HG02870 (cell line): Measurements from ENCODE around the gene ACP7.
"Not testable (repeated sequence)": the region's sequence is repeated elsewhere in the genome, so short reads cannot be mapped to it uniquely, and the experiment has no call there.

ENCODE experiments used
- ATAC-seq: cut with Tn5 transposase; IDR thresholded peaks from one replicate; pipeline ENCODE4 v1.9.1; 2021; ENCODE audit warnings: mild to moderate bottlenecking, moderate library complexity; ENCODE audit not compliant: unreplicated experiment

Gene ACP7, protein sequence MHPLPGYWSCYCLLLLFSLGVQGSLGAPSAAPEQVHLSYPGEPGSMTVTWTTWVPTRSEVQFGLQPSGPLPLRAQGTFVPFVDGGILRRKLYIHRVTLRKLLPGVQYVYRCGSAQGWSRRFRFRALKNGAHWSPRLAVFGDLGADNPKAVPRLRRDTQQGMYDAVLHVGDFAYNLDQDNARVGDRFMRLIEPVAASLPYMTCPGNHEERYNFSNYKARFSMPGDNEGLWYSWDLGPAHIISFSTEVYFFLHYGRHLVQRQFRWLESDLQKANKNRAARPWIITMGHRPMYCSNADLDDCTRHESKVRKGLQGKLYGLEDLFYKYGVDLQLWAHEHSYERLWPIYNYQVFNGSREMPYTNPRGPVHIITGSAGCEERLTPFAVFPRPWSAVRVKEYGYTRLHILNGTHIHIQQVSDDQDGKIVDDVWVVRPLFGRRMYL

DNA sequence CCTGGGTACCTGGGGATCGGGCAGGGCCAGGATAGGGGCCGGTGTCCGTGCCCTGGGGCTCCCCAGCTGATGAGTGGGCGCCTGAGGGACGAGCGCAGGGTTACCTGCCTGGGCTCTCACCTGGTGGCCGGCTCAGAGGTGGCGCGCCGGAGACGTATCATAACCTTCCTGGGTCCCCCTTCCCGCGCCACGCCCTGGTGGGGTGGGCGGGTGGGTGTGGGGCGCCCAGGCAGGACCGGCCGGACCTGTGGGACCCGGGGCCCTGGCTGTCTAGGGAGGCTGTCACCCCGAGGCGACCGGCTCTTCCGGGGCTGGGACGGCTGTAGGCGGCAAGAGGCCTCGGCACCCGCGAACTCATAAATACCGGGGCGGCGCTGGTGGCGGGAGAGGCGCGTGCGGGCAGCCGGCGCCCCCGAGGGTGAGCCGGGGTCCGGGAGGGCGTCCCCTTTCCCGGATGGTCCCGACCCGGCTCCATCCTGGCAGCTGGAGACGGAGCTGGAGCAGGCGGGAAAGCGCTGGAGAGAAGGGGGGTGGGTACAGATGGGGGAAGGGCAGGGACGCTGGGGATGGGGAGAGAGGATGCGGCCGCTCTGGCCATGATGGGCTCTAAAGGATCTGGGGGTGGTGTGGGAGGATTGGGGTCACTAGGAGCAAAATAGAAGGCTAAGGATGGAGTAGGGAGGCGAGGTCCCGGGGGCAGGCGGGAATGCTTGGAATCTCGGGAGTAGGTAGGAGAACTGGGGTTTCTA is at the start of gene ACP7:
Gene ACP7, plus strand, starts transcription at position 386 of the 749 bp plus-strand sequence. CDS start 902 bp downstream, outside the sequence.
- no peak for ATAC-seq

DNA sequence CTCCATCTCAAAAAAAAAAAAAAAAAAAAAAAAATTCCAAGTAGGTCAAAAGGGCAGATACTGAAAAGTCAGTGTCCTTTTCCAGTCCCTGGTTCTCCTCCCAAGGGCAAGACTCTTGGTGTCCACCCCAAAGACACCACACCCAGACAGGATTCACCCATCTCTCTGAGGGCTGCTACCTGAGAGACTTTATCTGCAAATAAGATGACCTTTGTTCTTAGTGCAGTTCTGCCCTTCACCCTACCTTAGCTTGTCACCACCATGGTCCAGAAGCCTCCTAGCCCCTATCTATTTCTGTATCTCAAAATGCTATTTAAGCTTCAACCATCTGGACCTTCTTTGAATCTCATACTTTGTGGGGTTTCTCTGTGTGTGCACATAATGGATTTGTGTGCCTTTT is 47.6 kb upstream of the ACP7 start:
- ATAC-seq, result no peak

DNA sequence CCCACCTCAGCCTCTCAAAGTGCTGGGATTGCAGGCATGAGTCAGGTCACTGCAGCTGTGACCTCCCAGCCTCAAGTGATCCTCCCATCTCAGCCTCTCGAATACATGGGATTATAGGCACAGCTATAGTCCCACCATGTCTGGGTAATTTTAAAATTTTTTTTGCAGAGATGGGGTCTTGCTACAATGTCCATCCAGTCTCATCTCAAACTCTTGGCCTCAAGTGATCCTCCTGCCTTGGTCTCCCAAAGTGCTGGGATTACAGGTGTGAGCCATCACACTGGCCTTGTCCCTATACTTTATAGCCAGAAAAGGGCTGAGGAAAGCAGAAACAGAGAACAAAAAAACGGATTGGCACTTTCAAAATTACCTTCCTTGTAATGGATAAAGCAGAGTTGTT is 47.0 kb upstream of the ACP7 start:
- no peak for ATAC-seq

DNA sequence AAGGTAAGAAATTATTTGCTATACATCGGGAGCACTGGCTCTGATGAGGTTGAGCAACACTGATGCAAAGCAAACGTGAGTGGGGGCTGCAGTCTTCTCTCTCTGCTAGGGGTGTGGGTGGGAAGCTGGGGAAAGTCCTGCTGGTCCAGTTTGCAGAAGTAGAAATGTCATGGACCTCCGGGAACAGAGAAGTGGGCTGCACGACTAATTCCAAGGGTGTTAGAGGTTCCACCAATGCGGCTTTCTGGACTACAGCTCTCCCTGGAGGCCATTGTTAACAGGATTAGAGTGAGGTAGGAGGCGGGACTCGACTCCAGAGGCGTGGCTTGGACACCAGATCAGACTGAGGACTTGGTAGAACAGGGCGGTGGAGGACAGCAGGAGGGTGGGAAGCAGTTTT is 46.1 kb upstream of the ACP7 start:
- no peak for ATAC-seq

DNA sequence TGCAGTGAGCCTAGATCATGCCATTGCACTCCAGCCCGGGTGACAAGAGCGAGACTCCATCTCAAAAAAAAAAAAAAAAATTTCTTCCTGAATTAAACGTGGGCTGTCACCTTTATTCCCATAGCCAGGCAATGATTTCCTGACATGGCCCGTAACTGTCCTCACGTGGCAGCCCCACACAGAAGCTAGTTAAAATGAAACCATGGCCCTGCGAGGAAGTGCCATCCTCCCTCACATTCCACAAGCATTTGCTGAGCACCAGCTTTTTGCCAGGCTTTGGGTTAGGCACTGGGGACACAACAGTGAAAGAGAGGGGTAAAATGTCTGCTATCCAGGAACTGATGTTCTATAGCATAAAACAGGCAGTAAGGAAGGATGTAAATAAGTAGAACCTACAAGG is 38.7 kb upstream of the ACP7 start:
- ATAC-seq, result no peak

DNA sequence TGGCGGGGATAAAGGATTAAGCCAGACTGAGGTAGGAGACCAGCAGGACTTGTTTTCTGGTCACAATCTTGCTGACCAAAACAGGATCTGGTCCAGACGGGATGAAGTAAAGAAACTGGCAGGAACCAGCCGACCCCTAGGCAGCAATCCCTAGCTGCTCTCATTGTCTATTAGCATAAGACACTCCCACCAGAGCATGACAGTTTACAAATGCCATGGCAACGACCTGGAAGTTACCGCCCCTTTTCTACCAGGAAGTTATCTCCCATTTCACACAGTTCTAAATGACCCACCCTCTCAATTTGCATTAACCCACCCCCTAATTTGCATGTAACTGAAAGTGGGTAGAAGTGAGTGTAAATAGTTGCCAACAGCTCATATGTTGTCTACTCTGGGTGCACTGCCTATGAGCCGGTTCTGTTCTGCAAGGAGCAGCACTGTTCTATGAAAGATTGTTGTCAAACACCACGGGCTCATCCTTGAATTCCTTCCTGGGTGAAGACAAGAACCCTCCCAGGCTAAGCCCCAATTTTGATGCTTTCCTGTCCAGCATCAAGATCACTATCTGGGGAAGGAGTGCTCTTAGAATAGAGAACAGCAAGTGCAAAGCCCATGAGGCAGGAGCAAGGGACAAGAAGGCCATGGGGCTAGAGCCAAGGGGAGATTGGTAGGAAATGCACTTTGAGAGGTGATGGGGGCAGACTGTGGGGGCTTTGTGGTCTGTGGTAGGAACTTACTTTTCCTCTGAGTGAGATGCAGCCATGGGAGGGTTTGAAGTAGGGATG is 37.9 kb upstream of the ACP7 start:
- no peak for ATAC-seq

DNA sequence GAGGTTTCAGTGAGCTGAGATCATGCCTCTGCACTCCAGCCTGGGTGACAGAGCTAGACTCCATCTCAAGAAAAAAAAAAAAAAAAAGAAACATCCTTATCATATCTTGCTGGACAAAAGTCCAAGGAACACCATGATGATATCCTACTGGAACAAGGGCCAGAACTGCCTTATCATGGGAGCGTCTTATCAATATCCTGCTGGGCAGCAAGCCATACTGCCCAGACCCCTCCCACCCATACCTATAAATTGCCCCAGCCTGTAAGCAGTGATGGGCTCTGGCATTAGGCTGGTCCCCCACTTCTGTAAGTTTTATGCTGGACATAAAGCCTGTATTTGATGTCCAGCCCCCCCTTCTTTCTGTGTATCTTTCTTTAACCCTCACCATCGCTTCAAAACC is 37.1 kb upstream of the ACP7 start:
- ATAC-seq, result no peak

DNA sequence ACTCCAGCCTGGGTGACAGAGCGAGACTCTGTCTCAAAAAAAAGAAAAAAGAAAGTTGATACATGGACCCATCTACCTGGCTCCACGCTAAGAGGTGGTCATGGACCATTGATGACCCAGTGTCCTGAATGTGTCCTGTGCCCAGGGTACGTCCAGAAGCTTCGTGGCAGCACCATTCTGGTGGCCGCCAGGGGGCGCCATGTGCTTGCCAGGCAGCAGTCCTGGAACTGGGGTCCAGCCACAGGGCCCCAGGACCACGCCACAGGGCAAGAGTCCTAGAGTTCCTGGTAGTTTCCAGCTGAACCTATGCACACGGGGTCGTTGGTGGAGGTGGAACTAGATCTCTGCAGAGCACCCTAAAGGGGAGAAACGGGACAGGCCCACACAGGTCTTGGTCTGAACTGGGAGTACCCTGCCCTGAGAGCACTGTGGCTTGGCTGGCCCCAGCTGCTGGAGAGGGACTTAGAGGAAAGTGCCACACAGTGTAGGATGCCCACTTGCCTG is 31.9 kb upstream of the ACP7 start:
- no peak for ATAC-seq

DNA sequence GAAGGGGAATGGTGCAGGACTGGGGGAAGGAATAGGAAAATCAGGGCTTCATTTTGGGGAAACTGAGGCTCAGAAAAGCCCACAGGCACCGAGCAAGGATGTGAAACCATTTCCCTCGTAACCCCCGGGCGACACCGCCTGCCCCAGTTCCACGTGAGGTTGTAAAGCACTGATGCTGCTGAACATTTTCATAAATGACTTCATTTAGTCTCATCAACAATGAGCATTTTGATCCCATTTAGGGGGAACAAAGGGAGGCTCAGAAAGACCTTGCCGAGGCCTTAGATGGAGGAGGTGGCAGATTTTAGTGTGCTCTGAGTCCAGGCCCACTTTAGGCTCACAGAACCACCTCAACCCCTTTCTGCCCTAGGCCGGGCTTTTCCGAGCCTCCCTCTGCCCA is 31.3 kb upstream of the ACP7 start:
- ATAC-seq, result no peak

DNA sequence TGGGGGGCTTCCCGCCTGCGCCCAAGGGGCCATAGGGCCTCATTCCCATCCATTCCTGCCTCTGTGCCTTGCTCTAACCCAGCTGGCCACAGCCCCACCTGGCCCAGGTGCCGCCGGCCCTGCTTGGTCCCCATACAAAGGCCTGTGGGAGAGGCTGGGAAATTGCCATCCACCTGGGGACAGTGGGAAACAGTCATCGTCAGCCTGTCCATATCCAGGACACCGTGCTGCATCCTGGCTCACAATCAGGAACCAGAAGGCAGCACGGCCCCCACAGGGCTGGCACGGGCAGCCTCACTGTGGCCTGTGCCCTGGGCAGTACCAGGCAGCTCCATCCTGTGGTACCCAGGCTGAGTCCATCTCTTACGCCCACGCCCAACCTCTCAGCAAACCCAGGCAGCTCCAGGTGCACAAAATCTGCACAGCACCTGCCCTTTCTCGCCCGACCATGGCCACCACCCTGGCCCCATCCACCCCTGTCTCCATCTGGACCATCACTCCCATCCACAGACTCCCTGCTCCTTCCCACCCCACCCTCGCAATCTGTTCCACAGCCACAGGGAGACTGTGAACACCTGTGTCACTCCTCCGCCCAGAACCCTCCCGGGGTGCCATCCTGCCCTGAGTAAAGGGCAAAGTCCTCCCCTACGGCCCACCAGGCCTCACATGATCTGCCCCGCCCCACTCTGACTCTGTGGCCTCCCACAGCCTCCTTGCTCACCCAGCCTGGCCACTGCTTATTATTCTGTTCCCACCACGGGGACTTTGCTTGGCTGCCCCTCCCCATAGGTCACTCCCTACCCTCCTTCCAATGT is 30.7 kb upstream of the ACP7 start:
- ATAC-seq, result no peak

DNA sequence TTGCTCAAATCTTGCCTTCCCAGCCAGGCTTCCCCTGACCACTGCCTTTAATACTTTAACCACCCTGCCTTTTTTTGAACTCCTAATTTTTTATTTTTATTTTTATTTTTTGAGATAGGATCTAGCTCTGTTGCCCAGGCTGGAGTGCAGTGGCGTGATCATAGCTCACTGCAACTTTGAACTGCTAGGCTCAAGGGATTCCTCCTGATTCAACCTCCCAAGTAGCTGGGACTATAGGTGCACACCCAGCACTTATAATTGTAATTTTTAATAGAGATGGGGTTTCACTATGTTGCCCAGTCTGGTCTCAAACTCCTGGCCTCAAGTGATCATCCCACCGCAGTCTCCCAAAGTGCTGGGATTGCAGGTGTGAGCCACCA is 30.1 kb upstream of the ACP7 start:
- ATAC-seq, result no peak

DNA sequence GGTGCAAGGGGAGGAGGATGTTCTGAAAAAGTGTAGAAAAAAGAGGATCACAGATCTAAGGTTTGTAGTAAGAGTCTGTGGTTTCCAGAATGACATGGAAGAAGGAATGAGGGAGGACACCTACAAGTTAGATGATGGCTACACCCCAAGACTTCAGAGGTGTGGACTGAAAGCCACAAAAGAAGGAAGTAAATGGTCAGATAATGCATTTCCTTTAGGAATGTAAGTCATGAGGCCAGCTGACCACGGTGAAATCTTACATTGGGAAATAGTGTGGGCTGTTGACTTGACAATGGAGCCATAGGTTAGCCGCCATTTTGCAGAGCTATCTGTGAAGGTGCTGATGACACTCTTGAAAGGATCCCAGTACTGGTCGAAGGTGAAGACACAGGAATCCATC is 26.6 kb upstream of the ACP7 start:
- no peak for ATAC-seq

DNA sequence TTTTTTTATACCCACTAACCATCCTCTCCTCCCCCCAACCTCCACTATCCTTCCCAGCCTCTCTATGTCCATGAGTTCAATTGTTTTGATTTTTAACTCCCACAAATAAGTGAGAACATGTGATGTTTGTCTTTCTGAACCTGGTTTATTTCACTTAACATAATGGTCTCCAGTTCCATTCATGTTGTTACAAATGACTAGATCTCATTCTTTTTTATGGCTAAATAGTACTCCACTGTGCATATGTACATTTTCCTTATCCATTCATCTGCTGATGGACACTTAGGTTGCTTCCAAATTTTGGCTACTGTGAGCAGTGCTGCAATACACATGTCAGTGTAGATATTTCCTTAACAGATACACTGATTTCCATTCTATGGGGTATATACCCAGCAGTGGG is 24.9 kb upstream of the ACP7 start:
- ATAC-seq, result no peak

DNA sequence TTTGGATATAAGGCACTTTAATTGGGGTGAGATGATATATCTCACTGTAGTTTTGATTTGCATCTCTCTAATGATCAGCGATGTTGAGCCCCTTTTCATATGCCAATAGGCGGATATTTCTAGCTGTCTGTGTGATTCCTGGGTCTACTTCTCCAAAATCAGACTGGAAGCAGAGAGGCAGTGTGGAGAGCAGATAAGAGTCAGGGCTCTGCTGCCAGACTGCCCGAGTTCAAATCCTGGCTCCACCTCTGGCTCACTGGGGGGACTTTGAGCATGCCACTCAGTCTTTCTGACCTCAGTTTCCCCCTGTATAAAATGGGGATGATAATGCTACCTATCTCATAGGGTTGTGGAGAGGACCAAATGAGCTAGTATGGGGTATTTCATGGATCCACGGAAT is 24.0 kb upstream of the ACP7 start:
- ATAC-seq, result no peak

DNA sequence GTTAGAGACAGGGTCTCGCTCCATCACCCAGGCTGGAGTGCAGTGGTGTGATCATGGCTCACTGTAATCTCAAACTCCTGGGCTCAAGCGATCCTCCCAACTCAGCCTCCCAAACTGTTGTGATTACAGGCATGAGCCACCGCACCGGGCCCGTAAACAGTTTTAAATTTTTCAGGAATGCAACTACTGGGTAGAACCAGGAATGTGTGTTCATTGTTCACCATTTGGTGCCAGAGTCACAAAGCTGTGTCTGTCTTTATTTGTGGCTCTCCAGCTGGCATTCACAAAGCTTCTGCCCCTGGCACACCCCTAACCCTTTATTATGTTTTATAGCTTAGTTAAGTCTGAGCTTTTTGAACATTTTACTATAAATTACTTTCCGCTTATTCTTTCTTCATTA is 19.8 kb upstream of the ACP7 start:
- ATAC-seq, result no peak

DNA sequence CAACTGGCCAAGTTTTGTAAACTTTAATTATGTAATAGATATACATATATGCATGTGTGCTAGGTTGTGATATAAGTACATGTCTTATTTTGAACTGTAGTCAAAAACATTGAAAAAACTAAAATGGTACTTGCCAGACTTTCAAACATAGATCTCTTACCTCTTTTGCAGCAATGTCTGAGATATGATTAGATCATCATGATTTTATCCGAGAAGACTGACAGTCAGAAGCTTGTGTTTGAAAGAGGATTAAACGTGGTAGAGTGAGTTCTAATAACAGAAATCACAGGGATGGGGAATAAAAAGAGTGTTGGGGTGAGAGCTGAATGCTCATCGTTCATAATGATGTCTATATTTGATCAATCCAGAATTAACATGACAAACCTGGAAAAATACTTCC is 18.2 kb upstream of the ACP7 start:
- ATAC-seq, result no peak

DNA sequence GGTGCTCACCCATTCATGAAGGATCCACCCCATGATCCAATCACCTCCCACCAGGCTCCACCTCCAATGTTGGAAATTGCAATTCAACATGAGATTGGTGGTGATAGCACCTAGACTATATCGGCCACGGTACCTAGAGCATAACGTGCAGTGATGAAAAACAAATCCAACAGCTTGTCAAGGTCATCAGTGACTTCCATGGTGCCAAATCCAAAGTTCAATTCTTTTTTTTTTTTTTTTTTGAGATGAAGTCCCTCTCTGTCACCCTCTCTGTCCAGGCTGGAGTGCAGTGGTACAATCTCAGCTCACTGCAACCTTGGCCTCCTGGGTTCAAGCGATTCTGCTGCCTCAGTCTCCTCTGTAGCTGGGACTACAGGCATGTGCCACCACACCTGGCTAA is 17.1 kb upstream of the ACP7 start:
- ATAC-seq, result no peak

DNA sequence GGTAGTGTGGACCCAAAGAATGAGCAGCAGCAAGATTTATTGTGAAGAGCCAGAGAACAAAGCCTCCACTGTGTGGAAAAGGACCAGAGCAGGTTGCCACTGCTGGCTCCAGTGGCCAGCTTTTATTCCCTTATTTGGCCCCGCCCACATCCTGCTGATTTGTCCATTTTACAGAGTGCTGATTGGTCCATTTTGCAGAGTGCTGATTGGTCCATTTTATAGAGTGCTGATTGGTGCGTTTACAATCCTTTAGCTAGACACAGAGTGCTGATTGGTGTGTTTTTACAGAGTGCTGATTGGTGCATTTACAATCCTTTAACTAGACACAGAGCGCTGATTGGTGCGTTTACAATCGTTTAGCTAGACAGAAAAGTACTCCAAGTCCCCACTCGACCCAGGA is 15.9 kb upstream of the ACP7 start:
- not testable (repeated sequence) for ATAC-seq

DNA sequence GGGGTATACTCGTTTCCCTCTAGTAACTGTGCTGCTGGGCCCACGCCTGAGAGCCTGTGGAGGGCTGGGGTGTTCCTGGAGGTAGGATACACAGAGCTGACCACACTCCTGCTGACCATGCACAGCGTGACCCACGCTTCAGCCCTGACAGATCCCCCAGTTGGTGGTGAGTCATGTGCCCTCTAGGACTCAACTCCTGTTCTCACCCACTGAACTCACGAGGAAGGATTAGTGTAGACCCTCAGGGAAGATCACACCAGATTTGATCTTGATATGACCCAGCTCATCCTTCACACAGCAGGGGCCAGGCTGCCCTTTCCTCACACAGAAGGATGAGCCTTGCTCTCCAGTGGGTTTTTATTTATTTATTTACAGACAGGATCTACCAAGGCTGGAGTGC is 13.3 kb upstream of the ACP7 start:
- ATAC-seq, result no peak

DNA sequence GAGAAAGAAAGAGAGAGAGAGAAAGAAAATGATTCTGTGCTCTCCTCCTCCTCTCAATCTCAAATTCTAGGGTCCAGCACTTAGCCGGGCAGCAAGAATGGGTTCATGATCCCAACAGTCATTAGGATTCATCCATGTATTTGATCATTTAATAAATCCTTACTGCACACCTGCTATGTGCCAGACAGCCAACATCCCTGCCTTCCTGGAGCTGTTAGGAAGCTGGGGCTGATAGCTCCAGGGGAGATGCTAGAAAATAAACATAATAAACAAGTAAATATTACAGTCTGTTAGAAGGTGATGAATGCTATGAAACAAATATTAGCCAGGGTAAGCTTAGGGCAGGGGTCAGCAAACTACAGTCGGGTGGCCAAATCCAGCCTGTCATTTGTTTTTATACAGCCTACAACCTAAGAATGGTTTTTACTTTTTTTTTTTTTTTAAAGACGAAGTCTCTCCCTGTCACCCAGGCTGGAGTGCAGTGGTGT is 9.9 kb upstream of the ACP7 start:
- ATAC-seq, result no peak
